Activated CD4-positive, CD25-positive, alpha-beta regulatory T cell (primary cell): ENCODE measurements around the gene XRCC5.

Experiments used
- DNase-seq, 4 experiments: peaks; one replicate each; lab custom pipeline; 2025; lab: John Stamatoyannopoulos, UW

Gene XRCC5

DNA sequence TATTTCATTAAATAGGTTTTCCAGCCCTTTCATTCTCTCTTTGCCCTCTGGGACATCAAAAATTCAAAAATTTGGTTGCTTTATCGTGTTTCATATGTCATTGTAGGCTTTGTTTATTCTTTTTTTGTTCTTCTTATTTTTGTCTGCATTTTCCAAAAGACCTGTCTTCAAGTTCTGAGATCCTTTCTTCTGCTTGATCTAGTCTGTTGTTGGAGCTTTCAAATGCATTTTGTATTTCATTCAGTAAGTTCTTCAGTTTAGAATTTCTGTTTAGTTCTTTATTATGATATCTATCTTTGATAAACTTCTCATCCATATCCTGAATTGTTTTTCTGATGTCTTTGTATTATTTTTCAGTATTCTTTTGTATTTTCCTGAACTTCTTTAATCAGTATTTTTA lies 123.6 kb downstream of the XRCC5 start:
- DNase-seq = no peak

DNA sequence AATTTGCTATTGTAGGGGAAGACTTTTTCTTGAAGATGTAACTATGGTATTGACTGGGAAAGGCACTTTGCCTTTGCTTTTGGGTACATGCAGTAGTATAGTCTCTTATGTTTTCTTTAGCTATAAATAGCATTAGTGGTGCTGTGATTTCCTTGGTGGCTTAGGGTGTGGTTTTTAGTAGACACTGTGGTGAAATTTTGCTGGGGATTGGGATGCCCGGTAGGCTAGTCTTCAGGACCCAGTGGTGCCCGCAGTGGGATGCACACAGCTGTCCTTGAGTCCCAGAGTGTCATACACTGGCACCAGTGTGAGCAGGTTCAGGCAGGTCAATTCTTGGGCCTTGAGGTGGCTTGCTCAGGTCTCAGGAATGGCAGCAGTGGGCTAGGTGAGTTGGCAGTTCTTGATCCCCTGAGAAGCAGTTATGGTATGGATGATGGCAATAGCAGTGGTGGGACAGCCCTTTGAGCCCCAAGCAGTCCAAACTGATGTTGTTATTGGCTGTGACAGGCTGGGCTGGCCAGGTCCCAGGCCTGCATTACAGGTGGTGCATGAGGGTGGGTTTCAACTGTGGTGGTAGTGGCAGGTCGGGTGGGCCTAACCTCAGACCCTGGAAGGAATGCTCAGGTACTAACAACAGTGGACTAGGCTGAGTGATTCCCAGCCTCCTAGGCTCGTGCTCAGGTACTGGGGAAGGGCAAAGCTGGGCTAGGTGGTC lies 124.3 kb downstream of the XRCC5 start:
- no peak for DNase-seq

DNA sequence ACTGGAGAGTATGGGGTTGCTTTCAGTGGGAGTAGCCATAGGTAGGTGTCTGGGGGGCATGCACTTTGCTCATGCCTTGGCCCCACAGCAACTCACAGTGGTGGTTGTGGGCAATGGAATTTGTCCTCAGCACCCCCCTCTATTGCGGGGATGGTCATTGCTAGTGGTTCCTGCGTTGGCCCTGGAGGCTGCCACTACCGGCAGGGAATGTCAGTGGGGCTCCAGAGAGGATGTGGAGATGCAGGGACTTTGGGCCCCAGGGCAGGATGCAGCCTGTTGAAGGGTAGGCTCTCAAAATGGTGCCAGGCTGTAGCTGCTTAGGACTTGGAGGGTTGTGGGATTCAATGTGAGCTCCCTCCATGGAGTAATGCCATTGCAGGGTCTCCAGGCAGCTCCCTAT lies 125.0 kb downstream of the XRCC5 start:
- no peak for DNase-seq

DNA sequence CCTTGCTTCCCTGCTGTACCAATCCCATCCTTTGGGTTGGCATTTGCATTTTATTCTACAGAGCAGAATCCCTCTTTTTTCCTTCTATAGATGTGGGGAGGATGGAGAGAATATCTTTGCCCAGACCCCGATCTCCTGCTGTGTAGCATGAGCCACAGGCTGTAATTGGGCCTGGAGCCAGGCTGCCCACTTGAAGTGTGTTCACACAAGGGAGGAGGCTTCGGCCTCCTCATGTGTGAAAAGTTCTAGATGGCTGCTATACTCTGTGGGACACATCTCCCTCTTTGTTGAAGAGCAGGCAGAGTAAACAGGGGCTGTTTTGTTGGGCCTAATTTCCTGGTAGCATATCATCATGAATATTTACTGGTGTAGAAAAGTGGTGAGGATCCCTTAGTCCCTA lies 126.3 kb downstream of the XRCC5 start:
- no peak for DNase-seq

DNA sequence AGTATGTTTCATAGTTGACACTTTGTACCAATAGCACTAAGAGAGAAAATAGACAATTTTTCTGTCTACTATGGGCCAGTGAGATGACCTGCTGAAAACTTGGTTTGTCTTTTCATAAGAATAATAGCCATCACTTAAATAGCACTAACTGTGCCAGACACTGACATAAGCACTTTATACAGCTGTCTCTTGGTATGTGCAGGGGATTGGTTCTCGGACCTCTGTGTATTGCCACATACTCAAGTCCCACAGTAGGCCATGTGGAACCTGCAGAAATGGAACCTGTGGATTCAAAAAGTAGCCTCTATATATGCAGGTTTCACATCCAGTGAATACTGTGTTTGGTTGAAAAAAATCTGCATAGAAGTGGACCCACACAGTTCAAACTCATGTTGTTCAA lies 126.7 kb downstream of the XRCC5 start:
- DNase-seq = no peak

DNA sequence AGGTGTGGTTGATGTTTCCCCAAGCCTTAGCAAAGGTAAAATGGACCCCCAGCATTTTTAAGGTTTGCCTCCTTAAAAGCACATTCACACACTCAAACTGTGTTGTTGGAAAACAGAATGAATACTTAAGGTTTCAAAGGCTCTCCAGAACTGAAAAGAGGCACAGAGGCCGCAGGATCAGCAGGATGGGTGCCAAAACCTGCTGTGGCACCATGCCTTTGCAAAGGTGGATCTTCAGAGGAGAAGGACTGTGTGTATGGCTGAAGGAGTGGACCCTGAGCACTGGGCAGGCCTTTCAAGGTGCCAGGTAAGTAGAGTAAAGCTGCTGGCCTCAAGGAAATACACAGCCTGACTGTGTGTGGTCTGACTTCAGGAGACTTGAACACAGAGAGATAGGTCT lies 127.3 kb downstream of the XRCC5 start:
- no peak for DNase-seq

DNA sequence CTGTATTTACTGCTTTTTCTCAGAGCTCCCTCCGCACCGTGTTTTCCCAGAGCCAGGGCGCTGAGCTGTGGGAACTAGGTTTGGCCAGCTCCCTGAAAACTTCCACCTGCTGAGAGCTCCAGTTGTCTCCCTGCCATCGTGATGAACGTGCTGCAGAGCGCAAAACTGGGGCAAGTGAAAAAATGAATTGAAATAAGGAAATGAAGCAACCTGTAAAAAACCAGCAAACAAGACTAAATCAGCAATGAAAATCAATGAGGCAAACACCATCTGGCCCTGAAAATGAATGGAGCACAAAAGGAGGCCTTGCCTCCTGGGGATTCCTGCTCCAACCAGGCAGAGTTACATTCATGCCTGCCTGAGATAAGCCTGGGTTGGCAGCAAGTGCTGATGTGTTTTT lies 133.2 kb downstream of the XRCC5 start:
- DNase-seq = no peak

DNA sequence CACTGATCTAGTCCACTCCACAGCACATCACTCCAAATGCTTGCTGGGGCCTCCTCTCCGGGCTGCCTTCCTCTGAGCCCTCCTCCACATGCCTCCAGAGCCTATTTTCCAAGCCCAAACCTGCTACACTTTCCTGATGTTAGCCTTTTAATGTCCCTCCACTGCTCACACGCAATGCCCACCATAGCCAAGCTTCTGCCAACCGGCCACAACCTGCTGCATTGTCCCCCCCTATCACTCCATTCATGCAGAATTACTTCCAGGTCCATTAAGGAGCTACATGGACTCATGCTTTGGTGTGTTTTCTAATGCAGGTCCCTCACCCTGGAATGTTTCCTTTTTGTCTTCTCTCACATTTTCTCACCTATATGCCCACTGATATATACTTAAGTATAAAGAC lies 133.9 kb downstream of the XRCC5 start:
- no peak for DNase-seq

DNA sequence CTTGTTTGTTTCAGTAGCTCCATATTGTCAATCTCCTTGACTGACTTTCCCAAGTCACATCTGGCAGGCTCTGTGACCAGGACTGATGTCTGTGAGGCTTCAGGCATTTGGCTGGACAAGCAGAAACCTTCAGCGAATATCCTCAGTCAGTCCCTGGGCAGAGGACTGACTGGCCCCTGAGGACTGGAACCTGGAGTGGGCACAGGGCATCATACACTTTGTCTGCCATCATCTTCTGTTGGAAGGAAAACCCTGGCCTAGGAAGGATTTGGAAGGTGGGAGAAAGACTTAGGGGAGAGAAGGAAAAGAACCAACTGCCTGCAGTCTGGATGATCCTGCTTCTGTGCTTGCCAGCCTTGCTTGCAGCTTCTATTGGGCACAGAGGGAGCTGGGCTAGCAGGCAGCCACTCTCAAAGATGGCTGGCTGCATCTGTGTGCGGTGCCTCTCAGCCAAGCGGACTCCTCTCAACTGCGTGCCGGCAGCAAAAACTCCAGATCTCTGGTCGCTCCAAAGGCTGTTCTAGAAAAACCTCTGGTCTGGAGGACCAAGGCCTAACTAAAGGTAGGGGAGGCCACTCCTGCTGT lies 136.3 kb downstream of the XRCC5 start:
- no peak for DNase-seq

DNA sequence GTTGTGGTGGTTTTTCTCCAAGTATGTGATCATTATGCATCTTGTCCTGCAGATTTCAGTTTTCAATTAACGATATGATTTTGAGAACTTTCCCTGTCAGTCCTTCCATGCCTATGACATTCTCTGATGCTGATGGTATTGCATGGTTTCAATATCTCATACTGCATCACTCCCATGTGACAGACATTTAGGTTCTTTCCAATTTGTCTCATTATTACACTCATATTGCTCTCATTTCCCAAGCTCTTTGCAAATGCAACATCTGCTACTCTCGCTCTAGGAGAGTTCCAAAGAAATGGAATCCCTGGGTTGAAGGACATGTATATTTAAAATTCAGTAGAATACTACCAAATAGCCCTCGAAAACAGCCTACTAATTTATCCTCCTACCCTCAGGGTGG lies 137.6 kb downstream of the XRCC5 start:
- no peak for DNase-seq
